ENCODE measurements around the gene DUSP8.

DUSP8 gene

GRCh38 chr11:1521382-1522080, 50.5 kb downstream of the DUSP8 start:
- H3K27ac ChIP-seq, result no peak overlapping the region

GRCh38 chr11:1520663-1521267, 51.3 kb downstream of the DUSP8 start:
- H3K27ac ChIP-seq, result no peak overlapping the region
- TF ChIP-seq ZFX (IDR thresholded peaks at IDR 0.05), result no peak
- TF ChIP-seq CTCF (conservative IDR thresholded peaks at IDR 0.05), result no peak

More at GRCh38 chr11:1521382-1522080, 50.5 kb downstream of the DUSP8 start:
- TF ChIP-seq ZFX (IDR thresholded peaks at IDR 0.05) (no peak), CTCF (conservative IDR thresholded peaks at IDR 0.05) (no peak)

- TF ChIP-seq CTCF (conservative IDR thresholded peaks at IDR 0.05) (no peak), ZFX (IDR thresholded peaks at IDR 0.05) (no peak)
- H3K27ac ChIP-seq, result no peak overlapping the region
Observed at GRCh38 chr11:1520209-1520662, 51.8 kb downstream of the DUSP8 start.

- TF ChIP-seq CTCF (conservative IDR thresholded peaks at IDR 0.05) (no peak), ZFX (IDR thresholded peaks at IDR 0.05) (no peak)
- H3K27ac ChIP-seq, result no peak overlapping the region
Observed at GRCh38 chr11:1519028-1520010, 52.8 kb downstream of the DUSP8 start.

- no peak for TF ChIP-seq CTCF (conservative IDR thresholded peaks at IDR 0.05)
- no peak for TF ChIP-seq ZFX (IDR thresholded peaks at IDR 0.05)
- H3K27ac ChIP-seq, result no peak overlapping the region
Observed at GRCh38 chr11:1518301-1518700, 53.8 kb downstream of the DUSP8 start.

- no peak overlapping the region for H3K27ac ChIP-seq
- TF ChIP-seq ZFX (IDR thresholded peaks at IDR 0.05) (no peak), CTCF (conservative IDR thresholded peaks at IDR 0.05) (no peak)
Observed at GRCh38 chr11:1517117-1518005, 54.7 kb downstream of the DUSP8 start.

Data from C4-2B (cell line).